Measurements from ENCODE around the gene HTR3B.

DNA sequence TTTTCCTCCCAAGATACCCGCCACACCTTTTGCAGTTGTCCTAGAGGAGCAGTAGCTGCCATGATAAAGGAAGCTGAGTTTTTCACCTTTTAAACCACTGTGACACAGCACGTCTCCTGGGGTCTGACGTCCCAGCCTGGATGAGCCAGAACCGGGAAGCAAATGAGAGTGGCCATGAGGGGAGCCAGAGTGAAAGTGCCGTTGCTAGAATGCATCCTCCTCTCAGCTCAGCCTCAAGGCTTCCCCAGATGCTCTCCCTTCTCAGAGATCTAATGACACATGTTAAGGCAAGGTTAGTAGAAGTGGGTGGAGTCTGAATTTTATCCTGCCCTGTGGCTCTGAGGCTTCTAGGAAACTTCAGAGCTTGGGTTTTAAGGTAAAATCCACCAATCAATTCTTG lies 46.9 kb downstream of the HTR3B start:
- TF ChIP-seq, protein P1, sequence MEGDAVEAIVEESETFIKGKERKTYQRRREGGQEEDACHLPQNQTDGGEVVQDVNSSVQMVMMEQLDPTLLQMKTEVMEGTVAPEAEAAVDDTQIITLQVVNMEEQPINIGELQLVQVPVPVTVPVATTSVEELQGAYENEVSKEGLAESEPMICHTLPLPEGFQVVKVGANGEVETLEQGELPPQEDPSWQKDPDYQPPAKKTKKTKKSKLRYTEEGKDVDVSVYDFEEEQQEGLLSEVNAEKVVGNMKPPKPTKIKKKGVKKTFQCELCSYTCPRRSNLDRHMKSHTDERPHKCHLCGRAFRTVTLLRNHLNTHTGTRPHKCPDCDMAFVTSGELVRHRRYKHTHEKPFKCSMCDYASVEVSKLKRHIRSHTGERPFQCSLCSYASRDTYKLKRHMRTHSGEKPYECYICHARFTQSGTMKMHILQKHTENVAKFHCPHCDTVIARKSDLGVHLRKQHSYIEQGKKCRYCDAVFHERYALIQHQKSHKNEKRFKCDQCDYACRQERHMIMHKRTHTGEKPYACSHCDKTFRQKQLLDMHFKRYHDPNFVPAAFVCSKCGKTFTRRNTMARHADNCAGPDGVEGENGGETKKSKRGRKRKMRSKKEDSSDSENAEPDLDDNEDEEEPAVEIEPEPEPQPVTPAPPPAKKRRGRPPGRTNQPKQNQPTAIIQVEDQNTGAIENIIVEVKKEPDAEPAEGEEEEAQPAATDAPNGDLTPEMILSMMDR (IDR thresholded peaks at IDR 0.05): no peak
- TF ChIP-seq RAD21 (IDR thresholded peaks at IDR 0.05; ENCODE audit: low read length) (no peak), TEAD4 (IDR thresholded peaks at IDR 0.05; ENCODE audit: borderline replicate concordance, insufficient read depth) (no peak), TCF12 (IDR thresholded peaks at IDR 0.05) (no peak), RFX5 (IDR thresholded peaks at IDR 0.05; ENCODE audit: low read length) (no peak)
